NCI-H1105 treated with DMSO at 0.1 percent for 48 hours (cell line): ENCODE data around the gene RIOK3.
A peak's percentile ranks its signal among the peaks of the same experiment; 100 is the strongest.
"Not testable (repeated sequence)": the region's sequence is repeated elsewhere in the genome, so short reads cannot be mapped to it uniquely, and the experiment has no call there.

Source experiments
- DNase-seq: peaks from one replicate; lab custom pipeline; 2025; lab: John Stamatoyannopoulos, UW

The RIOK3 gene

DNA sequence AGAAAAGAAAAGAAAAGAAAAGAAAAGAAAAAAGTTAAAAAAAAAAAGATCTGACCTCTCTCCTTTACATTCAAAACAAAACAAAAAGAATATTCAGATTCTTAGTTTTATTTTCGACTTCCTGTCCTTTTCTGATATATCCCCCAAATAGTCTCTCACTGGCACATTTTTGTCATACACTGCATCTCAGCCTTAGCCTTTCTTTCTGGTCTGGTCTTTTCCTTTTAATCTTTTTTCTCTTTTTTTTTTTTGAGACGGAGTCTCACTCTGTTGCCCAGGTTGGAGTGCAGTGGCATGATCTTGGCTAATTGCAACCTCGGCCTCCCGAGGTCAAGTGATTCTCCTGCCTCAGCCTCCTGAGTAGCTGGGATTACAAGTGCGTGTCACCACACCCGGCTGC lies 1.6 kb upstream of the RIOK3 start:
- DNase-seq = no peak

- no peak for DNase-seq
Observed at GRCh38 chr18:23452347-23452727, 750 bp upstream of the RIOK3 start.

GRCh38 chr18:23453680-23454058 lies 582 bp downstream of the RIOK3 start:
- DNase-seq = peak; percentile 32

DNA sequence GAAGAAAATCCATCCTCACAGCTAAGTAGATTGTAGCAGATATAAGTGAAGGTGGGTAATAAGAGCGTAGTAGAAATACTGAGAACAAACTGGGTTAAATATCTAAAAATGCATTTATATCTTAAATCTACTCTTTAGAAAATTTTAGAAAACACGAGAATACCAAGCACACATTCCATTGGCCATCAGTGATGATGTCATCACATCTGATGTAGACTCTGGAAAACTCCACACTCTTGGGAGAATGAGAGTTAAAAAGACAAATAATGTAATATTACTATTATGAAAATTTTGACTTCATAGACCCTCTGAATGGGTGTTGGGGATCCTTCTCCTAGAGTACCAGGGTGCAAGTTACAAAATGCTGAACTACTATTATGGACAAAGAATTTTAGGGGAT lies 3.7 kb downstream of the RIOK3 start:
- DNase-seq = no peak

DNA sequence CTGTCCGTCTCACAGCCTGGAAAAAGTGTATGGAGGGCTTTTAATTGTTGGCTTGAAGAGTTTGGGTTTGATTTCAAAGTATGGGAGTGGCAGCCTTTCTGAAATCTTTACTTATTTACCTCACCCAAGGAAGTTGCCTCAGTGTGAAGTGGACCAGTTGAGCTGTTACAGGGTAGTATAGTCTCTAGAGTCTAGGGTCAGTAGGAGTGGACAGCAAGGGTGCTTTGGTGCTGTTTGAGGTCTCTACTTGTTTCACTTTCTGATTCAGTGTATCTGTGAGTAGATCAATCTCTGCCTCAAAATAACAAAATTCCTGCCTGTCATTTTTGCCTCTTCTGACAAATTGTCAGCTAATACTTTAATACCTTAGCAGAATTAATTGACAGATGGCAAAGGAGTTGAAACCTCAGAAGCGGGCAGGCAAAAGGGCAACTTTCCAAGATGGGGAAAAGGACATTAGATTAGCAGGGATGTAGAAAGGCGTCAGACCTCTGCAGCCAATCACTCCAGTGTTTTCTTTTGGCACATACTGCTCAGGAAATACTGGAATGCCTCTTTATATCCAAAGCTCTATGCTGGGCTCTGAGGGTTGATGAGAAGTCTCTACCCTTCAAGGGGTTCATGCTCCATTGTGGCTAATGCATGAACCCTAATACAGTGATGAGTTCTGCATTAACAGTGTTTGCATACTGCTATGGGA lies 5.9 kb downstream of the RIOK3 start:
- DNase-seq = no peak

- DNase-seq = no peak
Observed at GRCh38 chr18:23459530-23459921, 6.4 kb downstream of the RIOK3 start.

- no peak for DNase-seq
Observed at GRCh38 chr18:23460285-23461273, 7.5 kb downstream of the RIOK3 start.

GRCh38 chr18:23462876-23463275 lies 9.8 kb downstream of the RIOK3 start:
- no peak for DNase-seq

GRCh38 chr18:23468753-23469459 lies 15.8 kb downstream of the RIOK3 start:
- no peak for DNase-seq

GRCh38 chr18:23470620-23471387 lies 17.7 kb downstream of the RIOK3 start:
- DNase-seq = no peak

GRCh38 chr18:23471486-23471885 lies 18.4 kb downstream of the RIOK3 start:
- no peak for DNase-seq

DNA sequence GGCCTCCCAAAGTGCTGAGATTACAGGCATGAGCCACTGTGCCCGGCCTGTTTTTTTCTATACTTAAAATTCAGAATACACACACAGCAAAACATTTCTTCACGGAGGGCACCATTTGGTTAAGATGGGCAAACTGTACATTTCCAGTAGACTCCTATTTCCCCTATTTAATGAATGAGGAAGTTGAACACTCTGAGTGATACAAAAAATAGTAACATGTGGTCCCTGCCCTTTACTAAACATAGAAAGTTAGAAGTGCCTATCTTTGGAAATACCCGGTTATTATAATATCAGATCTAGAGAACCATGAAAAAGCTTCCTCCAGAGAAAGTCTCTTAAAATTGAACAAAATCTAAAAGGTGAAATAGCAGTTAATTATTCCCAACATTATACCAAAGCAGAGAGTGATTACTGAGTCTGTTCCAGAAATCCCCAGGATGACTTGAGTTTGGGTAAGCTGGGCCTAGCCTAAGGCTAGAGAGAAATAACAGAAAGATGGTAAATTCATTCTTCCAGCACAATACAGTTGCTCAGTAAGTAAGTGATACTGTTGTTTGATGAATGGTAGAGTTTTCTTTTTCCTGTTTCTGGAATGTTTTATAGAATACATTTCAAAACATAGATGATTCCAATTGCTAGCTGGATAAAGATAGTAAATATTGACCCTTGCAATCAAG lies 26.9 kb downstream of the RIOK3 start:
- DNase-seq = no peak

GRCh38 chr18:23484561-23485182 lies 31.6 kb downstream of the RIOK3 start:
- DNase-seq = no peak

DNA sequence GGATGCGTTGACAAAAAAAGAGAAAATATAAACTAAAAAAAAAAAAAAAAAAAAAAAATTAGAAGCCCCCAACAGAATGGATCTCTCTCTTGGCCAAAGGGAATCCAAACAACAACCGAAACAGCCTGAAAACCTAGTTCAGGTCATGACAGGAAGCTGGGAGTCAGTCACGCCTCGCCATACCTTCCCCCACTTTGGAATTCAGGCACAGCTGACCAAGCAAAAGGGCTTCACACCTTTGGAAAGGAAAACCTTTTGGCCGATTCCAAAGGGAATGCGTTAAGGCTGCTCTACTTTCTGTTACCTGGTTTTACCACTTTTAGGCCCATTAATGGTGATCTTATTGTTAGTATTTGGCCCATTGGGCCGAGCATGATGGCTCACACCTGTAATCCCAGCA lies 32.3 kb downstream of the RIOK3 start:
- no peak for DNase-seq

DNA sequence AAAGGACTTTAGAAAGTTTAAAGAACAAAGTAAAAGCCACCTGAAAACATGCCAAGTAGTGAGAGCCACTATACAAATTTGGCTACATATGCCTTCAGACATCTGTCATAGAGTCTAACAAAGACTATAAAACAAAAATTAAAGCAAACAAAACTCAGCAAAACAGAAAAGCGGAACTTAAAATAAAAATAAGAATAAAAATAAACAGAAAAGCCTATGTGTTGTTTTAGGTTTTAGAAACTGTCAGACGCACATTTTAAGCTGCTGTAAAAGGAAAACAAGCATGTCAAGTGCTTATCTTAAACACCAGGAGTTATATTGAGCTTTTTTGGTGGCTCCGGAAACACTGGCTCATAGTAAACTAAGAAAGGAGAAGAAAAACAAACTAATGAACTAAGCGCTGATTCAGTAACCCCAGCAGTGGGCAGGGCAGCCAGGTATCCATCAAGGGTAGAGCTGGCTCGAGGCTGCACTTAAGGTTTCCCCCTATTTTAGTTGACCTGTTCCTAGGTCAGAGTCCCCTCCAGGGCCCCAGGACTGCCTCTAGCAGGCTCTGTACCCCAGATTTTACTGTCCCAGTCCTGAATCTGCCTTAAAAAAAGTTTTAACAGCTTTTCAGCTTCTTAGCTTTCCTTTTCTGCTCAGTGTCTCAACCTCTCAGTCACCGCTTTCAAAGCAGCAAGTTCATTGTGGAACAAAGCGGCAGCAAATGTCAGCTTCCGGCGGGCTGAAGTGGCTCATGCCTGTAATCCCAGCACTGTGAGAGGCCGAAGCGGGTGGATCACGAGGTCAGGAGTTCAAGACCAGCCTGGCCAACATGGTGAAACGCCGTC lies 34.9 kb downstream of the RIOK3 start:
- no peak for DNase-seq

DNA sequence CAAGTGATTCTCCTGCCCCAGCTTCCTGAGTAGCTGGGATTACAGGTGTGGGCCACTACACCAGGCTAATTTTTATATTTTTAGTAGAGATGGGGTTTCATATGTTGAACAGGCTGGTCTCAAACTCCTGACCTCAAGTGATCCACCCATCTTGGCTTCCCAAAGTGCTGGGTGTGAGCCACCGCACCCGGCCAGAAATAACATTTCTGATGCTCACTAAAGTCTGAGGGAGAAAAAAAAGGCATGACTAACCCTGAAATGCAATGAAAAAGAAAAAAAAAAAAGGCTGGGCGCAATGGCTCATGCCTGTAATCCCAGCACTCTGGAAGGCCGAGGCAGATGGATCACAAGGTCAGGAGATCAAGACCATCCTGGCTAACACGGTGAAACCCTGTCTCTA lies 36.5 kb downstream of the RIOK3 start:
- not testable (repeated sequence) for DNase-seq

DNA sequence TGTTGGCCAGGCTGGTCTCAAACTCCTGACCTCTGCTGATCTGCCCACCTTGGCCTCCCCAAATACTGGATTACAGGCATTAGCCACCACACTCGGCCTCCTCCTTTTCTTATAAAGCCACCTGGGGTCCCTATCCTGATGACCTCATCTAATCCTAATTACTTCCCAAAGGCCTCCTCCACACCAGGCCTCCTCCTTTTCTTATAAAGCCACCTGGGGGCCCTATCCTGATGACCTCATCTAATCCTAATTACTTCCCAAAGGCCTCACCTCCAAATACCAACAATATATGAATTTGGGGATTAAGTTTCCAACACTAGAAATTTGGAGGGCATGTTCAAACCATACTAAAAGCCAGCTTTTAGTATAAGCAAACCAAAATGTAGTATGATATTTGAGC lies 40.6 kb downstream of the RIOK3 start:
- DNase-seq = no peak

- no peak for DNase-seq
Observed at GRCh38 chr18:23494992-23495391, 41.9 kb downstream of the RIOK3 start.

GRCh38 chr18:23495723-23496440 lies 42.8 kb downstream of the RIOK3 start:
- peak; percentile 90 for DNase-seq
